ENCODE results near the gene PIGH. TPM values are rescaled to one million over a fixed set of nuclear protein-coding genes. Genes with fewer than 3 reads are reported as not detected.

The PIGH gene
- total RNA-seq, 1 donor from 2014 or later: 20.9 TPM

DNA sequence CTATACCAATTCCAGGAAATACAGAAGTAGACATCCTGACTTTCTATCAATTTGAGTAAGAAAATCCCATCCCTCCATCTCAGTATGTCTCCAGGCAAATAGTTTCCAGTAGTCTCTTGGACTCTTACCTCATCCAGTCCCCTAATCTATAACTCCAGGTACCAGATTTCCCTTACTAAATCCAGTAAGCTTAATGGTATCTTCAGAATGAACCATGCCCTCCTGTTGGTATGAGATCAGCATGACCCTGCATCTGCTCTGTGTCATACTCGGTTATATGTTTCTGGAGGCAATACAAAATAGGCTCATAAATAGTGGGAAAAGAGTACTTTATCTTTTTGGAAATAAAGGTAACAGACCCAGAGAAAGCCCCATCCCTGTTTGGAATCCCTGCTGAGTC lies 18.4 kb downstream of the PIGH start:
- TF ChIP-seq CTCF (IDR thresholded peaks at IDR 0.05): no peak
- H3K4me1 ChIP-seq: no peaks in the 10 kb centered on the region
- no peaks in the 10 kb centered on the region for H3K27me3 ChIP-seq
- no peak overlapping the region for H3K4me3 ChIP-seq
- no peak for DNase-seq (ENCODE audit: low spot score in 2 of 2)
- no peaks in the 10 kb centered on the region for H3K9me3 ChIP-seq
- H3K36me3 ChIP-seq: no peaks in the 10 kb centered on the region
- H3K27ac ChIP-seq: no peak overlapping the region
- intact Hi-C loops (cut with DNase I): no loop called here

GRCh38 chr14:67580336-67581171 lies 19.5 kb downstream of the PIGH start:
- Histone ChIP-seq H3K36me3 (no peaks in the 10 kb centered on the region), H3K4me3 (no peak overlapping the region), H3K27ac (no peak overlapping the region), H3K4me1 (no peaks in the 10 kb centered on the region), H3K27me3 (no peaks in the 10 kb centered on the region), H3K9me3 (no peaks in the 10 kb centered on the region)
- TF ChIP-seq CTCF (IDR thresholded peaks at IDR 0.05): no peak
- intact Hi-C loops (cut with DNase I): no loop called here
- peak in 1 of 2 donors; percentile 53 for DNase-seq (ENCODE audit: low spot score in 2 of 2)

- no peaks in the 10 kb centered on the region for H3K4me1 ChIP-seq
- no peak for TF ChIP-seq CTCF (IDR thresholded peaks at IDR 0.05)
- H3K9me3 ChIP-seq: no peaks in the 10 kb centered on the region
- no peak overlapping the region for H3K27ac ChIP-seq
- intact Hi-C loops (cut with DNase I): no loop called here
- no peaks in the 10 kb centered on the region for H3K27me3 ChIP-seq
- no peak overlapping the region for H3K4me3 ChIP-seq
- no peaks in the 10 kb centered on the region for H3K36me3 ChIP-seq
- DNase-seq (ENCODE audit: low spot score in 2 of 2): peak in 1 of 2 donors; percentile 41
Measured at GRCh38 chr14:67579636-67580035, 20.4 kb downstream of the PIGH start.

GRCh38 chr14:67579040-67579439 lies 21.0 kb downstream of the PIGH start:
- no peaks in the 10 kb centered on the region for H3K36me3 ChIP-seq
- no peak overlapping the region for H3K4me3 ChIP-seq
- intact Hi-C loops (cut with DNase I): no loop called here

DNA sequence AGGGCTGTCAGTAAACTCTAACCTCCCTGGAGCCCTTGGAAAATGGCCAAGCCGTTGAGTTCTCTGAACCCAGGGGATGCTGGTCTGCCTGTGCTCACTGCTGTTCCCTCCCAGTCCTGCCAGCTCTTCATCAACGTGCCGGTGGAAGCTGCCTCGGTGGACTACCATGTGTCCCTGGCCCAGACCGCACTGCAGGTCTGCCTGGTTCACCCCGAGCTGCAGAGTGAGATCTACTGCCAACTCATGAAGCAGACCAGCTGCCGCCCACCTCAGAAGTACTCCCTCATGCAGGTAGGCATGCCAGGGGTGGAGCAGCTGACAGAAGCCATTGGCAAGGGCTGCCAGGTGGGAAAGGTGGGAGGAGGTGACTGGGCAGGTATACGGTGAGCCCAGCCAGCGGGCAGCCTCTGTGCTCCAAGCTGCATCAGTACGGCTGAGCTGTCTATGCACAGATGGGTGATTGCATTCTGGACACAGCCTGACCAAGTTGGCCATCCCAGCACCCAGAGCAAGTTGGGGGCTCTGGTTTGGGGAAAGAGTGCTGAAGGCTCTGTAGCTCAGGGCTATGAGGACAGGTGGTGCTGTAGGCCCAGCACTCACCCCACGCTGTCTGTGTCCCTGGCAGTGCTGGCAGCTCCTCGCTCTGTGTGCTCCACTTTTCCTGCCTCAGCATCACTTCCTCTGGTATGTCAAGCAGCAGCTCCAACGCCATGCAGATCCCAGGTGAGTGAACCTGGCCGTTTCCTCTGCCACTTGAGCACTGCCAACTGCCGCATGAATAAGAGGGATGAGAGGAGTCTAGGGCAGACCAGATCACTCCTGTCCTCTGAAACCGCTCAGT lies 21.9 kb downstream of the PIGH start:
- Histone ChIP-seq H3K27me3 (no peaks in the 10 kb centered on the region), H3K4me3 (no peak overlapping the region), H3K9me3 (no peaks in the 10 kb centered on the region), H3K27ac (no peak overlapping the region), H3K36me3 (no peaks in the 10 kb centered on the region), H3K4me1 (no peaks in the 10 kb centered on the region)
- intact Hi-C loops (cut with DNase I): no loop called here
- TF ChIP-seq CTCF (IDR thresholded peaks at IDR 0.05): no peak
- DNase-seq (ENCODE audit: low spot score in 2 of 2): peak in 1 of 2 donors; percentile 56

More at GRCh38 chr14:67579040-67579439, 21.0 kb downstream of the PIGH start:
- Histone ChIP-seq H3K27me3 (no peaks in the 10 kb centered on the region), H3K27ac (no peak overlapping the region), H3K4me1 (no peaks in the 10 kb centered on the region), H3K9me3 (no peaks in the 10 kb centered on the region)
- no peak for DNase-seq (ENCODE audit: low spot score in 2 of 2)
- TF ChIP-seq CTCF (IDR thresholded peaks at IDR 0.05): no peak

Measured in ascending aorta (tissue), 2 donors.